SKM-1 treated with dmso at 0.1 percent for 144 hours (cell line): Measurements from ENCODE around the gene TPH2.
A peak's percentile ranks its signal among the peaks of the same experiment; 100 is the strongest.

Source experiments
- DNase-seq: peaks from one replicate; lab custom pipeline; 2025; ENCODE audit not compliant: unreplicated experiment; lab: John Stamatoyannopoulos, UW

The TPH2 gene

GRCh38 chr12:71958457-71958856 is 19.8 kb downstream of the TPH2 start:
- DNase-seq = no peak

GRCh38 chr12:71958993-71959578 is 20.4 kb downstream of the TPH2 start:
- no peak for DNase-seq

DNA sequence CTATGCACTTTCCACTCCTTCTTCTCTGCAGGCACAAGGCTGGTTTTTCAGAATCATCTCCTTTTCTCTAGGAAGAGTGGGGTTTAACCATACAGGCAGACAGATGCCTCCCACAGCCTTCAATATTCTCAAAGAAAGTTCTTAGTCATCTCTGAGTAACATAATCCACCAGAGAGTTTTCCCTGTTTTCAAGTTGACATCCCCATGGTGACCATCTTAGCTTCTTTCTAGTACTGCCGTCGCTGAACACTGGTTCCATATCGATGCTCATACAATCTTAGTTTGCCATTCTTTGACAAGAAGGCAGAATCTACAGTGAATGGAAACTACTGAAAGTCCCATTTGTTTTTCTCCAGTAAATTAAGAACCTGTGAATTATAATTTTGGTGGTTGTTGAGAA is 28.6 kb downstream of the TPH2 start:
- DNase-seq = no peak

GRCh38 chr12:71969330-71969729 is 30.7 kb downstream of the TPH2 start:
- no peak for DNase-seq

GRCh38 chr12:71970031-71970430 is 31.4 kb downstream of the TPH2 start:
- no peak for DNase-seq

GRCh38 chr12:71972441-71973074 is 33.9 kb downstream of the TPH2 start:
- no peak for DNase-seq

DNA sequence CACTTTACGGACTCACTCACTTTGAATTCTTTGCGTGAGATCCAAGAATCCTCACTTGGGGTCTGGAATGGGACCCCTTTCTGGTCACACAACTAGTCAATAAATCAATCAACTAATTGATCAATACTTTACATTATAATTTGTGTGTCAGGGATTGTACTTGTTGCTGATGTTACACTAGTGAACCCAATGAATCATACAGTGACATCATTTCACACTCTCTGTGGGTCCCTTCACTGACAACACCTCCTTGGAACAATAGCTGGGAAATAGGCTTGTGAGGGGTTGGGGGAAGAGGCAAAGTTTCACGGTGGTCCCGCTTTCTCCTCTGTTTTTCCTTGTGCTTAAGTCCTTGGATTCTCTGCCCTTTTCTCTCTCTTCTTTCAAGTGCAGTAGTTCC is 35.0 kb downstream of the TPH2 start:
- DNase-seq = no peak

- no peak for DNase-seq
Measured at GRCh38 chr12:71980538-71980937, 41.9 kb downstream of the TPH2 start.

- DNase-seq = no peak
Measured at GRCh38 chr12:71981149-71981548, 42.5 kb downstream of the TPH2 start.

GRCh38 chr12:71994715-71995114 is 56.1 kb downstream of the TPH2 start:
- no peak for DNase-seq

DNA sequence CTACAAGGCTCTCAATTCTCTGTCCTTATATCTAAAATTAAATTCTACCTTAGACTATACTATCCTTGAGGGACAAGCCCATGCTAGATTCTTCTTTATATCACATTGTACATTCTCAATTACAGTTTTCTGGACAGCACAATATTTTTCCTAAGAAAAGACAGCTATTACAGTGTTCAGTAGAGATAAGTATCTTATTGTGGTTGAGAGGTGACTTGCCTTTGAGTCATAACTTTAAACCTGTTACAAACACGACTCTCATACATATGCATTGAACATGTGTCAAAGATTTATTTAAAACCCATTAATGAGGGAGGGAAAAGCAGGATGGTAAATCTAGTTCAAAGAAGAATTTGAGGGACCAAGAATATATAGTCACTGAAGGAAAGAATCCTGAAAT is 61.1 kb downstream of the TPH2 start:
- no peak for DNase-seq

DNA sequence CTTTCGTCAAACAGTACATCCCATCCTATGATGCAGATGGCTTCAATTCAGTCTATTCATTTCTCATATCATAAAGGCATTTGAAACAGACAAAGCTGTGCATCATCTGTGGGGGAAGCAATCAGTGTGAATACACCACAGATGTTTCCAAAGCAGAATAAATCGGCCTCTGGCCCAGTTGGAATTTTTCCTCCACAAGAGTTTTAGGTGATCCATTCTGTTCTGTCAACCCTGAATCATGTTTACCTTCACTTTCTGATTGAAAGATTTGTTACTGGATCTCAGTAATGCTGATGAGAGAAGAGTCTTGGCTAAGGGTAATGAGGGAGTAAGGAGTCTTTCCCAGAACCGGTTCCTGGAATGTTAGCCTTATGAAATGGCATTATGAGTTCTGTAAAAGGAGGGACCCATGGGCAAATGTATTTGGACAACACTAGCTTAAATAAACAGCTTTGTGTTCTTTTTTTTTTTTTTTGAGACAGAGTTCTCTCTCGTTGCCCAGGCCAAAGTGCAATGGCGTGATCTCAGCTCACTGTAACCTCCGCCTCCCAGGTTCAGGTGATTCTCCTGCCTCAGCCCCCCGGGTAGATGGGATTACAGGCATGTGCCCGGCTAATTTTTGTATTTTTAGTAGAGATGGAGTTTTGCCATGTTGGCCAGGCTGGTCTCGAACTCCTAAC is 62.5 kb downstream of the TPH2 start:
- DNase-seq = no peak

GRCh38 chr12:72006766-72007165 is 68.1 kb downstream of the TPH2 start:
- DNase-seq = no peak

DNA sequence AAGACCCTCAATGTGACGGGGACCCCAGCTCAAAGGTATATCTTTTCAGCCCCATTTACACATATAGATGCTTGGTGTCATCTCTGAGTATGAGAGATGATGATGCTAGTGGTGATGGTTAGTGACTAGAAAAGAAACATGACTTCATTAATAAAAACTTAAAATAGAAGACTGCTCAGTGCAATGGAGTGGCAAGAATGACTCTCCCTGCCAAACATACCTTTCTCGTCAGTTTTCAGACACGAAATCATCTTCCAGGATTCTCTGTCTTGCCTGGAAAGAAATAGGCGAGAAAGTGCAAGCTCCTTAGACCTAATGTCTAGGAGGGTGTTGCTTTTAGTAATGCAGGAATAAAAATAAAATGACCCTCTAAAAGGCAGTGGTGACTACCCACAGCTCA is 71.7 kb downstream of the TPH2 start:
- no peak for DNase-seq

DNA sequence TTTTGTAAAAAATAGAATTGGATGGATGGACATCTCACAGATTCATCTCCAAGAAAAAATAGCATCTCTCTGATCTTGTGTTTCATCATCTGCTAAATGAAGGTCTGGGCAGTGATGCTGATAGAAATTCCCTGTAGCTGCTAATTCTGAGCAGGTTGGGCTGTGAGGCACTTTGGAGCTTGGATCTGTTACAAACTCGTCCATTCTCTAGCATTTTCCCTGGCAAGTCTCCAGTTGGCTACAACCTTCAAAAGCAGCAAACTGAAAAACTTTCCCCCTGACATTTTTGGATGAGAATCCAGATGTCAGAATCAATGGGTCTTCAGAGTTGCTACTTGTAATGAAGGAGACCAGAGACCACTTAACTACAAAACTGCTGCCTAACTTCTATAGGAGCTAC is 72.7 kb downstream of the TPH2 start:
- no peak for DNase-seq

- DNase-seq = no peak
Measured at GRCh38 chr12:72012874-72013273, 74.2 kb downstream of the TPH2 start.

GRCh38 chr12:72015895-72016294 is 77.2 kb downstream of the TPH2 start:
- no peak for DNase-seq

DNA sequence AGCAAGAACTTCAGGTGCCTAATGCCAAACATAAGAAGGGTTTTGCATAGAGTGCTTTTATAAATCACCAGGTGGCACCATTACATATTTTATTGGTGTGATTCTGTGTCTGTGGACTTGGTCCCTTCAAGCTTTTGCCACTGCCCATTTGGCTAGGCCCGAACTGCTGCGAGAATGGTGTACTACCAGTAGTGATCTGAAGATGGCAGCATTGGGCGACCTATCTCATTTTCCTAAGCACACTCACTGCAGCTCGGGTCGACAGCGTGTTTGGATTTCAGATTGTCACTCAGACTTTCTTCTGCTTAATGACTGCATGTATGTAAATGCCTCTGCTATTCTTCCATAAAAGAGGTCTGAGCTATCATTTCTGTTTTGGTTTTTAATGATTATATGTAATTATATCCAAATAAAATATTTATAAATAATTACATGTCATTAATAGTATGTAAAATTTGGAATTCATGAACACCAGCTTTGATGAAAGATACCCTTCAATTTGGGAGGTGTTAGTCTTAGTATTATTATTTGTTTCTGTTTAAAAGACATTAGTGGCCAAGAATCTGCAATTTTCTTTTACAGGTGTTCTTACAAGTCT is 78.5 kb downstream of the TPH2 start:
- peak; percentile 39 for DNase-seq

- no peak for DNase-seq
Measured at GRCh38 chr12:72018036-72018435, 79.4 kb downstream of the TPH2 start.

DNA sequence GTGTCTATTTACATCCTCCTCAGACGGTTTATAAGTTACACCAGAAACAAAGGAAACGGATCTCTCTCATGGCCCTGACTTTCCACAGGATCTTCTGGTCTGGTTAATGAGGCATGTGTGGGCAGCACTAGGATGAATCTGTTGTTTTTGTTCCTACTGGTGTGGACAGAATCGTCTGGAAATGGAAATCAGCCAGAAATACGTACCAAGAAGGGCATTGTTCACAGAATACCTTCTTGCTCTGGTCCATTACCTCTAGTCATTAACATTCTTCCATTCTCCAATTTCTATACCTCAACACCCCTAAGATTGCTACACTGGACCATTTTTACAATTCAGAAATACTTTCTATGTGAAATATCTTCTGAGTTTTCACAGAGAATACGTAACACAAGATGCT is 86.0 kb downstream of the TPH2 start:
- no peak for DNase-seq

- no peak for DNase-seq
Measured at GRCh38 chr12:72025524-72025923, 86.9 kb downstream of the TPH2 start.

DNA sequence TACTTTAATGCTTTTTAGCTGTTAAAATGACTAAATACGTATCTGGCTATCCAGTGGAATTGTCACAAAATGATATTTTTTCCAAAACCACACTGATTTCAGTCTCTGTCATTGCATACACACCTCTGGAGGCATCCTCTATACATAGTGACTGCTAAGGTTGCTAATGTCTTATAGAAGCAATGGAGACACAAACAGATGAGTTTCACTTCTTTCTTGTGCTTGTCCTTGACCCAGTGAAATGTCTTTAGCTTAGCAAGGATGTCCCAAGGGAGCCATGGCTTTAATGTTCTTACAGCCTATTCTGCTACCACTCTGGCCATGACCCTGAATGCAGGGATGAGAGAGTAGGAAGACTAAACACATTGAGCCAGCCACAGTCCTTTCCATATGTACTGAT is 90.3 kb downstream of the TPH2 start:
- DNase-seq = no peak
